Keratinocyte (primary cell): Measurements from ENCODE around the gene ITPKC. TPM values are rescaled to one million over a fixed set of nuclear protein-coding genes. Genes with fewer than 3 reads are reported as not detected.

Source experiments
- DNase-seq: peaks from one replicate; pipeline ENCODE4 v3.0.0-alpha.2; 2011; ENCODE audit warnings: low read depth, missing footprints, low spot score
- FAIRE-seq: peaks from 2 replicates; lab custom pipeline; 2011; peaks lifted over from hg19 to GRCh38; lab: Jason Lieb, UNC
- H2AFZ ChIP-seq: 2 replicates; pipeline ENCODE4 v1.6.0; 2012; ENCODE audit warnings: low read length, control low read depth, inconsistent platforms; ENCODE audit not compliant: control insufficient read depth
- H3K27ac ChIP-seq: 2 replicates; pipeline ENCODE4 v1.5.1; 2011; ENCODE audit warnings: low read length; ENCODE audit not compliant: control insufficient read depth, insufficient read depth
- H3K27me3 ChIP-seq: 3 replicates; pipeline ENCODE4 v1.6.0; 2011; ENCODE audit warnings: low read length; ENCODE audit not compliant: control insufficient read depth, insufficient read depth; ENCODE audit errors: extremely low read depth
- H3K36me3 ChIP-seq, 2 experiments: 2 replicates in 1 of 2; 3 replicates in 1 of 2; pipeline ENCODE4 v1.5.1; 2011; ENCODE audit warnings: low read length in 2 of 2, mild to moderate bottlenecking in 1 of 2; ENCODE audit not compliant: control insufficient read depth in 2 of 2, insufficient read depth in 2 of 2; ENCODE audit errors: extremely low read depth in 1 of 2
- H3K4me1 ChIP-seq: 3 replicates; pipeline ENCODE4 v1.5.1; 2011; ENCODE audit warnings: low read length; ENCODE audit not compliant: control insufficient read depth, insufficient read depth; ENCODE audit errors: extremely low read depth
- H3K4me2 ChIP-seq: 3 replicates; pipeline ENCODE4 v1.6.0; 2011; ENCODE audit warnings: low read depth, low read length; ENCODE audit not compliant: control insufficient read depth, insufficient read depth; ENCODE audit errors: extremely low read depth
- H3K4me3 ChIP-seq, 3 experiments: fragments of 200-600 bp in 1 of 3; sonication (generic) in 1 of 3; 2 replicates in 2 of 3; 3 replicates in 1 of 3; pipeline ENCODE4 v1.5.1; 2011 to 2016; ENCODE audit warnings: low read length in 3 of 3, mild to moderate bottlenecking in 3 of 3, control low read depth in 2 of 3, inconsistent platforms in 1 of 3, low read depth in 1 of 3, mixed read lengths in 1 of 3, mixed run types in 1 of 3, moderate library complexity in 1 of 3; ENCODE audit not compliant: control insufficient read depth in 2 of 3, insufficient read depth in 2 of 3; ENCODE audit errors: extremely low read depth in 1 of 3
- H3K79me2 ChIP-seq: 2 replicates; pipeline ENCODE4 v1.6.0; 2012; ENCODE audit warnings: low read length; ENCODE audit not compliant: control insufficient read depth, insufficient read depth
- H3K9ac ChIP-seq: 3 replicates; pipeline ENCODE4 v1.6.0; 2011; ENCODE audit warnings: low read length; ENCODE audit not compliant: control insufficient read depth, insufficient read depth; ENCODE audit errors: extremely low read depth
- H3K9me1 ChIP-seq: 3 replicates; pipeline ENCODE4 v1.6.0; 2011; ENCODE audit warnings: low read length; ENCODE audit not compliant: control insufficient read depth, insufficient read depth; ENCODE audit errors: extremely low read depth
- H3K9me3 ChIP-seq: 2 replicates; pipeline ENCODE4 v1.5.1; 2012; ENCODE audit warnings: low read depth, low read length; ENCODE audit not compliant: control insufficient read depth
- H4K20me1 ChIP-seq: 3 replicates; pipeline ENCODE4 v1.6.0; 2011; ENCODE audit warnings: low read length; ENCODE audit not compliant: control insufficient read depth, insufficient read depth; ENCODE audit errors: extremely low read depth
- EZH2 ChIP-seq: IDR thresholded peaks from one replicate; pipeline ENCODE4 v1.6.1; 2012; ENCODE audit warnings: inconsistent platforms, mild to moderate bottlenecking, low read length, moderate library complexity
- dilution Hi-C: fragments of 300-500 bp; cut with MboI; formaldehyde crosslinking; loops from one replicate; pipeline ENCODE4 v1.7.0; 2020; ENCODE audit warnings: low sequenced_read_pairs; ENCODE audit not compliant: extremely low pct_ligation_motif_present
- polyA plus RNA-seq, 5 experiments: library from polyadenylated mRNA; depleted of rRNA in 3 of 5; stranded (reverse) in 3 of 5; stranded (forward) in 1 of 5; unstranded in 1 of 5; fragments of >200 nt; gene quantifications; 1 replicate in 1 of 5; 2 replicates in 3 of 5; 3 replicates in 1 of 5; pipeline versions ENCODE4 v1.2.1 to v1.2.3, GENCODE V29; 2011 to 2012; ENCODE audit warnings: missing spikeins in 2 of 5, low read depth in 1 of 5, low replicate concordance in 1 of 5
- TF ChIP-seq, protein P1 (sequence below), 3 experiments: IDR thresholded peaks in 1 of 3; conservative IDR thresholded peaks in 1 of 3; optimal IDR thresholded peaks in 1 of 3; 2 replicates in 2 of 3; 3 replicates in 1 of 3; pipeline versions ENCODE3 to v1.5.1; 2011; ENCODE audit warnings: low read length in 3 of 3, mild to moderate bottlenecking in 3 of 3, moderate library complexity in 2 of 3, control low read depth in 1 of 3, inconsistent platforms in 1 of 3; ENCODE audit not compliant: insufficient read depth in 2 of 3; ENCODE audit errors: extremely low read depth in 1 of 3

The ITPKC gene
- polyA plus RNA-seq, 1 donor (not counting 4 experiments of a cell fraction or from before 2014, with no cell fraction given), result 17.2 TPM

DNA sequence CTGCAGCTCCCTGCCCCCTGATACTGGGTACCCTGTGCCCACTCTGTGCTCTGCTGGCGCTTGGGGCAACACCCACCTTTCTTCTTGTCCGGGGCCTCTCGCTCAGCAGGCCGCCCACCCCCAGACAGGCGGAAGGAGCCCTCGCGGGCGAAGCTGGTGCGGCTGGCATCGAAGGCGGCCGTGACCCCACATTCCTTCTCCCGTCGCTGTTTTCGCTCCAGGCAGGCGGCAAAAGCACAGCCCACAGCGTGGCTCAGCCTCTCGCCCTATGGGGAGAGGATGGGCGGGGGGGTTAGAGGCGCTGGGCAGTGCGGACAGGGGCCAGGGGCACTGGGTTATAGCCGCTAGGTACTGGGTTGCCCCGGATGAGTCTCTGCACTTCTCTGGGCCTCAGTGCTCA lies 39.8 kb upstream of the ITPKC start:
- Histone ChIP-seq H3K27ac (no peak overlapping the region), H3K9me3 (no peaks in the 10 kb centered on the region), H3K9ac (no peak overlapping the region), H3K36me3 (peaks cover 25 to 28% of the 10 kb centered on the region in 2 experiments), H3K4me1 (no peaks in the 10 kb centered on the region), H4K20me1 (no peaks in the 10 kb centered on the region), H3K27me3 (no peaks in the 10 kb centered on the region), H3K9me1 (no peaks in the 10 kb centered on the region), H3K4me2 (no peak overlapping the region), H3K79me2 (no peaks in the 10 kb centered on the region), H3K4me3 (no peak overlapping the region), H2AFZ (no peak overlapping the region)
- DNase-seq (no peak), FAIRE-seq (no peak)
- dilution Hi-C loops, result no loop called here
- no peak for TF ChIP-seq EZH2
- TF ChIP-seq, protein P1, sequence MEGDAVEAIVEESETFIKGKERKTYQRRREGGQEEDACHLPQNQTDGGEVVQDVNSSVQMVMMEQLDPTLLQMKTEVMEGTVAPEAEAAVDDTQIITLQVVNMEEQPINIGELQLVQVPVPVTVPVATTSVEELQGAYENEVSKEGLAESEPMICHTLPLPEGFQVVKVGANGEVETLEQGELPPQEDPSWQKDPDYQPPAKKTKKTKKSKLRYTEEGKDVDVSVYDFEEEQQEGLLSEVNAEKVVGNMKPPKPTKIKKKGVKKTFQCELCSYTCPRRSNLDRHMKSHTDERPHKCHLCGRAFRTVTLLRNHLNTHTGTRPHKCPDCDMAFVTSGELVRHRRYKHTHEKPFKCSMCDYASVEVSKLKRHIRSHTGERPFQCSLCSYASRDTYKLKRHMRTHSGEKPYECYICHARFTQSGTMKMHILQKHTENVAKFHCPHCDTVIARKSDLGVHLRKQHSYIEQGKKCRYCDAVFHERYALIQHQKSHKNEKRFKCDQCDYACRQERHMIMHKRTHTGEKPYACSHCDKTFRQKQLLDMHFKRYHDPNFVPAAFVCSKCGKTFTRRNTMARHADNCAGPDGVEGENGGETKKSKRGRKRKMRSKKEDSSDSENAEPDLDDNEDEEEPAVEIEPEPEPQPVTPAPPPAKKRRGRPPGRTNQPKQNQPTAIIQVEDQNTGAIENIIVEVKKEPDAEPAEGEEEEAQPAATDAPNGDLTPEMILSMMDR (optimal IDR thresholded peaks at IDR 0.05 in 1 of 3, IDR thresholded peaks at IDR 0.05 in 1 of 3, conservative IDR thresholded peaks at IDR 0.05 in 1 of 3; ENCODE audit: extremely low read depth in 1 of 3, insufficient read depth in 2 of 3, low read length in 3 of 3), result no peak

DNA sequence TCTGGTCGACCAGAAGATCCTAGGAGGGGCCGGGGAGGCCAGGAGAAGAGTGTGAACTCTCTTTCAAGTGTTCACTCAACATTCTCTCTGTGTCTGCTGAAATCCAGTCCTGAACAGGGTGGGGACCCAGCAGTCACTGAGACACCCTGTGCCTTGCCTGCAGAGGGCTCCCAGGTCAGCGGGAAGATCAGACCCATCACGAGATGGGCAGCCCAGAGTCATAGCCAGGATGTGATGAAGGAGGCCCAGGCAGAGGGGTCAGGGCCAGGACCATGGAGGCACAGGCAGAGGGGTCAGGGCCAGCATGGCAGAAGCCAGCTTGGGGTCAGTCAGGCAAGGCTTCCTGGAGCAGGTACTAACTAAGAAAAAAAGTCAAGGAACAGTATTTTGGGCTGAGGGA lies 35.9 kb upstream of the ITPKC start:
- no peaks in the 10 kb centered on the region for H4K20me1 ChIP-seq
- H3K9me1 ChIP-seq, result no peaks in the 10 kb centered on the region
- H3K27me3 ChIP-seq, result no peaks in the 10 kb centered on the region
- peaks cover 15 to 18% of the 10 kb centered on the region in 2 experiments for H3K36me3 ChIP-seq
- TF ChIP-seq, protein P1 (optimal IDR thresholded peaks at IDR 0.05 in 1 of 3, IDR thresholded peaks at IDR 0.05 in 1 of 3, conservative IDR thresholded peaks at IDR 0.05 in 1 of 3; ENCODE audit: extremely low read depth in 1 of 3, insufficient read depth in 2 of 3, low read length in 3 of 3), result no peak
- TF ChIP-seq EZH2, result no peak
- DNase-seq, result no peak
- no peak overlapping the region for H3K4me3 ChIP-seq
- dilution Hi-C loops, result no loop called here
- FAIRE-seq, result no peak
- H3K9ac ChIP-seq, result no peak overlapping the region
- no peaks in the 10 kb centered on the region for H3K9me3 ChIP-seq
- H2AFZ ChIP-seq, result no peak overlapping the region
- no peaks in the 10 kb centered on the region for H3K4me1 ChIP-seq
- no peak overlapping the region for H3K27ac ChIP-seq
- H3K79me2 ChIP-seq, result no peaks in the 10 kb centered on the region
- no peak overlapping the region for H3K4me2 ChIP-seq
